Measurements from ENCODE around the gene MTCP1. TPM values are rescaled to one million over a fixed set of nuclear protein-coding genes. Genes with fewer than 3 reads are reported as not detected.

MTCP1 gene
- total RNA-seq, 1 experiment from 2014 or later, result 11.3 TPM

DNA sequence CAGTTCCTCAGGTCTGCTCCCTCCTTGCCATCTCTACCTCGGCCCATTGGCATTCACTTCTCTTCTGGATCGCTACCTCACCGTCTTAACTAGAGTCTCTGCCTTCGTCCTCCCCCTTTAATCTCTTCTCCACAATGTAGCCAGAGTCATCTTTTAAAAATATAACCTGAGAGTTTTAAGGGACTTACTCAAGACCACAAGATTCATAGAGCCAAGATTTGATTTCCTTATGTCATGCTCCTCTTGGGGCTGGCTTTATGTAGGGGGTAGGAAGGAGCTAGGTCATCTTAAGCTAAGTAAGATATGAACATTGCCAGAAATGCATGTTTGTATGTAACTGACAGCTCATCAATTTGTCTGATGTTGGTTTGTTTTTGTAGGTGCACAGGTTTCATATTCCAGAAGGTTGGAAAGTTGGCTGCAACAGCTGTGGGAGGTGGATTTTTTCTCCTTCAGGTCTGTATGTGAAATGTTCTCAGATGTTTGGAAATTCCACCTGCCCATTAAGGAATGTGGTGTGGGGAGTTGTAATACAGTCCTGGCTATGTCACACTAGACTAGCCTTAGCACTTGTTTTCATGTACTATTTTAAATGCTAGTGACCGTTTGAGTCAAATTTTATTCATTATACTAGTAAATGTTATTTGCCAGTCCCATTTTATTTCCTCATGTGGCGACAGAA lies 24.7 kb downstream of the MTCP1 start:
- no peak overlapping the region for H3K27ac Mint-ChIP-seq (ENCODE audit: unreplicated experiment)
- ChIA-PET POLR2A (no interaction called here), CTCF (no interaction called here)
- no TSS peak for BruUV-seq (replicated peaks)
- H3K9me3 Mint-ChIP-seq (ENCODE audit: unreplicated experiment), result no peaks in the 10 kb centered on the region
- DNase-seq, result no peak
- intact Hi-C loops (cut with micrococcal nuclease; ENCODE audit: unreplicated experiment), result no loop called here
- Histone ChIP-seq H3K4me3 (ENCODE audit: low read depth, low read length) (no peak overlapping the region), H3K9me3 (no peaks in the 10 kb centered on the region), H3K36me3 (ENCODE audit: control insufficient read depth, insufficient read depth, low read length) (no peaks in the 10 kb centered on the region), H3K4me1 (no peaks in the 10 kb centered on the region), H3K27me3 (replicated peaks; ENCODE audit: control insufficient read depth, insufficient read depth, low read length) (no peaks in the 10 kb centered on the region)
- peaks cover 6% of the 10 kb centered on the region for H3K36me3 Mint-ChIP-seq (ENCODE audit: insufficient read depth, unreplicated experiment)
- no peaks in the 10 kb centered on the region for H3K27me3 Mint-ChIP-seq (ENCODE audit: insufficient read depth, unreplicated experiment)
- TF ChIP-seq, protein P1, sequence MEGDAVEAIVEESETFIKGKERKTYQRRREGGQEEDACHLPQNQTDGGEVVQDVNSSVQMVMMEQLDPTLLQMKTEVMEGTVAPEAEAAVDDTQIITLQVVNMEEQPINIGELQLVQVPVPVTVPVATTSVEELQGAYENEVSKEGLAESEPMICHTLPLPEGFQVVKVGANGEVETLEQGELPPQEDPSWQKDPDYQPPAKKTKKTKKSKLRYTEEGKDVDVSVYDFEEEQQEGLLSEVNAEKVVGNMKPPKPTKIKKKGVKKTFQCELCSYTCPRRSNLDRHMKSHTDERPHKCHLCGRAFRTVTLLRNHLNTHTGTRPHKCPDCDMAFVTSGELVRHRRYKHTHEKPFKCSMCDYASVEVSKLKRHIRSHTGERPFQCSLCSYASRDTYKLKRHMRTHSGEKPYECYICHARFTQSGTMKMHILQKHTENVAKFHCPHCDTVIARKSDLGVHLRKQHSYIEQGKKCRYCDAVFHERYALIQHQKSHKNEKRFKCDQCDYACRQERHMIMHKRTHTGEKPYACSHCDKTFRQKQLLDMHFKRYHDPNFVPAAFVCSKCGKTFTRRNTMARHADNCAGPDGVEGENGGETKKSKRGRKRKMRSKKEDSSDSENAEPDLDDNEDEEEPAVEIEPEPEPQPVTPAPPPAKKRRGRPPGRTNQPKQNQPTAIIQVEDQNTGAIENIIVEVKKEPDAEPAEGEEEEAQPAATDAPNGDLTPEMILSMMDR (IDR thresholded peaks at IDR 0.05; ENCODE audit: insufficient read depth in 1 of 2, low read depth in 1 of 2, low read length in 1 of 2, severe bottlenecking in 1 of 2, unreplicated experiment in 1 of 2), result no peak
- no peaks in the 10 kb centered on the region for H3K4me1 Mint-ChIP-seq (ENCODE audit: low read depth, unreplicated experiment)
- H3K4me3 Mint-ChIP-seq (ENCODE audit: unreplicated experiment), result no peak overlapping the region

DNA sequence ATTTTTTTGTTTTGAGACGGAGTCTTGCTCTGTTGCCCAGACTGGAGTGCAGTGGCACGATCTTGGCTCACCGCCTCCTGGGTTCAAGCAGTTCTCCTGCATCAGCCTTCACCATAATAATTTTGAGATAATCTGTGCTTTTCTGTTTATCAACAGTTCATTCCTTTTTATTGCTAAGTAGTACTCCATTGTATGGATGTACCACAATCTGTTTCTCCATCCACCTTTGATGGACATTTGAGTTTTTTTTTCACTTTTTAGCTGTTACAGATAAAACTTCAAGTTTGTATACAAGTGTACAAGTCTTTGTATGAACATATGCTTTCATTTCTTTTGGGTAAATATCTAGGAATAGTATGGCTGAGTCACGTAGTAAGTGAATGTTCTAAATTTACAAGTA lies 35.2 kb downstream of the MTCP1 start:
- Histone ChIP-seq H3K4me3 (ENCODE audit: low read depth, low read length) (no peak overlapping the region), H3K27me3 (replicated peaks; ENCODE audit: control insufficient read depth, insufficient read depth, low read length) (no peaks in the 10 kb centered on the region), H3K4me1 (no peaks in the 10 kb centered on the region), H3K9me3 (no peaks in the 10 kb centered on the region), H3K36me3 (ENCODE audit: control insufficient read depth, insufficient read depth, low read length) (no peaks in the 10 kb centered on the region)
- H3K4me1 Mint-ChIP-seq (ENCODE audit: low read depth, unreplicated experiment), result no peaks in the 10 kb centered on the region
- BruUV-seq (replicated peaks), result no TSS peak
- TF ChIP-seq, protein P1 (IDR thresholded peaks at IDR 0.05; ENCODE audit: insufficient read depth in 1 of 2, low read depth in 1 of 2, low read length in 1 of 2, severe bottlenecking in 1 of 2, unreplicated experiment in 1 of 2), result no peak
- H3K27me3 Mint-ChIP-seq (ENCODE audit: insufficient read depth, unreplicated experiment), result no peaks in the 10 kb centered on the region
- no peak overlapping the region for H3K4me3 Mint-ChIP-seq (ENCODE audit: unreplicated experiment)
- no peak overlapping the region for H3K27ac Mint-ChIP-seq (ENCODE audit: unreplicated experiment)
- intact Hi-C loops (cut with micrococcal nuclease; ENCODE audit: unreplicated experiment), result no loop called here
- no peaks in the 10 kb centered on the region for H3K36me3 Mint-ChIP-seq (ENCODE audit: insufficient read depth, unreplicated experiment)
- POLR2A ChIA-PET, result no interaction called here
- H3K9me3 Mint-ChIP-seq (ENCODE audit: unreplicated experiment), result no peaks in the 10 kb centered on the region
- CTCF ChIA-PET, result no interaction called here
- no peak for DNase-seq

DNA sequence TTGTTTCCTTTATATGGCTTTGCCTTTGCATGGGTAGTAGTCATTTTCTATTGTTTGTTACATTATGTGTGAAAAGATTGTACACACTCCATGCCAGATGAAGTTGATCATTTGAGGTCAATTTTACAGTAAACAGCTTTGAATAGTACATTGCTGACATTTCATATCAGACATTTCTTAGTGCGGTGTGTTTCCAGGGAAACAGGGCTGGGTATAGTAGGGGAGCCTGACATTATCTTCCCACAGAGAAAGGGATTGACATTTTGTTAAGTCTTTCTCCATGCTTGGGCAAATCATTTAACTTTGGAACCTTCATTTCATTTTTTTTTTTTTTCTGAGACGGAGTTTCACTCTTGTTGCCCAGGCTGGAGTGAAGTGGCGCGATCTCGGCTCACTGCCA lies 39.3 kb downstream of the MTCP1 start:
- BruUV-seq (replicated peaks), result no TSS peak
- H3K36me3 ChIP-seq (ENCODE audit: control insufficient read depth, insufficient read depth, low read length), result no peaks in the 10 kb centered on the region
- intact Hi-C loops (cut with micrococcal nuclease; ENCODE audit: unreplicated experiment), result no loop called here
- H3K27ac Mint-ChIP-seq (ENCODE audit: unreplicated experiment), result no peak overlapping the region
- peaks cover 6% of the 10 kb centered on the region for H3K4me1 Mint-ChIP-seq (ENCODE audit: low read depth, unreplicated experiment)
- ChIA-PET POLR2A (no interaction called here), CTCF (no interaction called here)
- H3K4me3 ChIP-seq (ENCODE audit: low read depth, low read length), result no peak overlapping the region
- H3K27me3 Mint-ChIP-seq (ENCODE audit: insufficient read depth, unreplicated experiment), result no peaks in the 10 kb centered on the region
- no peaks in the 10 kb centered on the region for H3K9me3 Mint-ChIP-seq (ENCODE audit: unreplicated experiment)
- peaks cover 5% of the 10 kb centered on the region for H3K36me3 Mint-ChIP-seq (ENCODE audit: insufficient read depth, unreplicated experiment)
- H3K9me3 ChIP-seq, result no peaks in the 10 kb centered on the region
- DNase-seq, result no peak
- no peaks in the 10 kb centered on the region for H3K27me3 ChIP-seq (replicated peaks; ENCODE audit: control insufficient read depth, insufficient read depth, low read length)
- H3K4me3 Mint-ChIP-seq (ENCODE audit: unreplicated experiment), result no peak overlapping the region
- H3K4me1 ChIP-seq, result no peaks in the 10 kb centered on the region
- TF ChIP-seq, protein P1 (IDR thresholded peaks at IDR 0.05; ENCODE audit: insufficient read depth in 1 of 2, low read depth in 1 of 2, low read length in 1 of 2, severe bottlenecking in 1 of 2, unreplicated experiment in 1 of 2), result no peak
